ENCODE data around the gene CARMIL1. TPM values are rescaled to one million over a fixed set of nuclear protein-coding genes. Genes with fewer than 3 reads are reported as not detected.

The CARMIL1 gene
- total RNA-seq, 2 donors from 2014 or later, result 11.9 to 13.7 TPM

- H3K4me1 ChIP-seq, result peaks cover 7% of the 10 kb centered on the region
- H3K27me3 ChIP-seq, result no peaks in the 10 kb centered on the region
- 33 to 35% methylated on average over 3 of the region's 3 CpGs for WGBS, 2 donors
- peaks cover 0 to 2% (median 0%) of the 10 kb centered on the region in 3 donors for H3K9me3 ChIP-seq
- H3K27ac ChIP-seq, result peak overlapping the region in 2 of 4 donors; percentile 26 to 40
- no peak overlapping the region for H3K4me3 ChIP-seq
- DNase-seq, result peak; percentile 22 to 69 (median 43)
- H3K36me3 ChIP-seq (replicated peaks in 1 of 2; ENCODE audit: insufficient read depth in 1 of 2, low read depth in 2 of 2), result no peaks in the 10 kb centered on the region
- intact Hi-C loops (cut with DNase I), result no loop called here
- TF ChIP-seq CTCF (IDR thresholded peaks at IDR 0.05), result no peak
- no peak for TF ChIP-seq POLR2A (IDR thresholded peaks at IDR 0.05)
- ATAC-seq, result peak; percentile 68
These were observed 228.9 kb downstream of the CARMIL1 start for GRCh38 chr6:25508051-25508450.

- Histone ChIP-seq H3K9me3 (no peaks in the 10 kb centered on the region), H3K27me3 (no peaks in the 10 kb centered on the region), H3K27ac (no peak overlapping the region), H3K4me1 (peaks cover 11% of the 10 kb centered on the region), H3K4me3 (no peak overlapping the region), H3K36me3 (replicated peaks in 1 of 2; ENCODE audit: insufficient read depth in 1 of 2, low read depth in 2 of 2) (no peaks in the 10 kb centered on the region)
- WGBS, 2 donors, result 73 to 78% methylated on average over 2 of the region's 2 CpGs
- no peak for ATAC-seq
- intact Hi-C loops (cut with DNase I), result no loop called here
- TF ChIP-seq CTCF (IDR thresholded peaks at IDR 0.05) (no peak), POLR2A (IDR thresholded peaks at IDR 0.05) (no peak)
- no peak for DNase-seq
These were observed 232.2 kb downstream of the CARMIL1 start for GRCh38 chr6:25511376-25511775.

GRCh38 chr6:25512560-25512959 lies 233.4 kb downstream of the CARMIL1 start:
- Histone ChIP-seq H3K9me3 (no peaks in the 10 kb centered on the region), H3K27ac (no peak overlapping the region), H3K27me3 (no peaks in the 10 kb centered on the region), H3K4me3 (no peak overlapping the region), H3K36me3 (replicated peaks in 1 of 2; ENCODE audit: insufficient read depth in 1 of 2, low read depth in 2 of 2) (no peaks in the 10 kb centered on the region), H3K4me1 (peaks cover 16% of the 10 kb centered on the region)
- intact Hi-C loops (cut with DNase I), result no loop called here
- TF ChIP-seq POLR2A (IDR thresholded peaks at IDR 0.05) (no peak), CTCF (IDR thresholded peaks at IDR 0.05) (no peak)
- ATAC-seq (no peak), DNase-seq (no peak)

GRCh38 chr6:25519856-25520255 lies 240.7 kb downstream of the CARMIL1 start:
- Histone ChIP-seq H3K27ac (no peak overlapping the region), H3K9me3 (no peaks in the 10 kb centered on the region), H3K27me3 (no peaks in the 10 kb centered on the region), H3K36me3 (replicated peaks in 1 of 2; ENCODE audit: insufficient read depth in 1 of 2, low read depth in 2 of 2) (no peaks in the 10 kb centered on the region), H3K4me1 (peaks cover 9% of the 10 kb centered on the region), H3K4me3 (no peak overlapping the region)
- intact Hi-C loops (cut with DNase I), result no loop called here
- DNase-seq, result no peak
- no peak for TF ChIP-seq CTCF (IDR thresholded peaks at IDR 0.05)
- no peak for ATAC-seq

GRCh38 chr6:25524542-25524941 lies 245.4 kb downstream of the CARMIL1 start:
- DNase-seq, result no peak
- H3K9me3 ChIP-seq, result no peaks in the 10 kb centered on the region
- H3K27ac ChIP-seq, result no peak overlapping the region
- 46 to 48% methylated on average over 1 of the region's 1 CpG for WGBS, 2 donors
- H3K36me3 ChIP-seq (replicated peaks in 1 of 2; ENCODE audit: insufficient read depth in 1 of 2, low read depth in 2 of 2), result no peaks in the 10 kb centered on the region
- ATAC-seq, result no peak
- TF ChIP-seq POLR2A (IDR thresholded peaks at IDR 0.05) (no peak), CTCF (IDR thresholded peaks at IDR 0.05) (no peak)
- no peak overlapping the region for H3K4me3 ChIP-seq
- H3K4me1 ChIP-seq, result no peaks in the 10 kb centered on the region
- intact Hi-C loops (cut with DNase I), result no loop called here
- H3K27me3 ChIP-seq, result no peaks in the 10 kb centered on the region
